ENCODE results near the gene NEDD8.
"Not testable (repeated sequence)": the region's sequence is repeated elsewhere in the genome, so short reads cannot be mapped to it uniquely, and the experiment has no call there.

The NEDD8 gene

GRCh38 chr14:24245350-24245749 is 13.2 kb upstream of the NEDD8 start:
- DNase-seq = not testable (repeated sequence)

GRCh38 chr14:24243336-24243836 is 11.2 kb upstream of the NEDD8 start:
- no peak for DNase-seq

- peak; percentile 89 for DNase-seq
Measured at GRCh38 chr14:24241829-24242443, 9.8 kb upstream of the NEDD8 start.

GRCh38 chr14:24240110-24240918 is 8.1 kb upstream of the NEDD8 start:
- no peak for DNase-seq

- DNase-seq = no peak
Measured at GRCh38 chr14:24238527-24239037, 6.4 kb upstream of the NEDD8 start.

GRCh38 chr14:24238123-24238522 is 6.0 kb upstream of the NEDD8 start:
- DNase-seq = no peak

- DNase-seq = no peak
Measured at GRCh38 chr14:24237463-24237955, 5.3 kb upstream of the NEDD8 start.

GRCh38 chr14:24236689-24237462 is 4.7 kb upstream of the NEDD8 start:
- DNase-seq = no peak

GRCh38 chr14:24235804-24236688 is 3.9 kb upstream of the NEDD8 start:
- no peak for DNase-seq

- DNase-seq = no peak
Measured at GRCh38 chr14:24234095-24235005, 2.2 kb upstream of the NEDD8 start.

GRCh38 chr14:24233538-24233866 is 1.3 kb upstream of the NEDD8 start:
- DNase-seq = no peak

- DNase-seq = no peak
Measured at GRCh38 chr14:24232645-24233537, 724 bp upstream of the NEDD8 start, which contains the start of gene GMPR2. GMPR2 (plus strand) TSS chr14:24232929; CDS start chr14:24233254, 325 bp downstream.

- no peak for DNase-seq
Measured at GRCh38 chr14:24231263-24232120, 675 bp downstream of the NEDD8 start.

- DNase-seq = no peak
Measured at GRCh38 chr14:24228902-24229301, 3.3 kb downstream of the NEDD8 start.

GRCh38 chr14:24226473-24226872 is 5.7 kb downstream of the NEDD8 start:
- DNase-seq = no peak

- DNase-seq = no peak
Measured at GRCh38 chr14:24224618-24225071, 7.5 kb downstream of the NEDD8 start.

- DNase-seq = not testable (repeated sequence)
Measured at GRCh38 chr14:24222987-24223386, 9.2 kb downstream of the NEDD8 start.

- no peak for DNase-seq
Measured at GRCh38 chr14:24219521-24219920, 12.6 kb downstream of the NEDD8 start.

GRCh38 chr14:24219080-24219479 is 13.1 kb downstream of the NEDD8 start:
- no peak for DNase-seq

Measured in NCI-H2107 (cell line).